Gastrocnemius medialis (tissue), 4 donors: ENCODE data around the gene PARD6G. TPM values are rescaled to one million over a fixed set of nuclear protein-coding genes. Genes with fewer than 3 reads are reported as not detected.

Source experiments
- ATAC-seq, 2 donors: fragments of 150-250 bp; one replicate each; pipeline ENCODE4 v1.9.1; 2016
- DNase-seq, 2 donors: peaks; one replicate each; pipeline ENCODE4 v3.0.0-alpha.2; 2019
- H3K27ac ChIP-seq, 4 donors: fragments of 200-600 bp; sonication (generic); 1 replicate in 1 of 4; 2 replicates in 3 of 4; pipeline ENCODE4 v1.5.1; 2016 to 2018; ENCODE audit warnings: mild to moderate bottlenecking in 2 of 4, moderate library complexity in 1 of 4
- H3K27me3 ChIP-seq, 3 donors: fragments of 200-600 bp; sonication (generic) in 2 of 3; 1 replicate in 1 of 3; 2 replicates in 2 of 3; pipeline versions ENCODE4 v1.5.1 to v1.6.0; 2016 to 2019; ENCODE audit warnings: mild to moderate bottlenecking in 1 of 3, moderate library complexity in 1 of 3
- H3K36me3 ChIP-seq, 2 donors: fragments of 200-600 bp; sonication (generic) in 1 of 2; one replicate each; pipeline ENCODE4 v1.5.1; 2017 to 2018
- H3K4me1 ChIP-seq, 2 donors: fragments of 200-600 bp; sonication (generic) in 1 of 2; one replicate each; pipeline ENCODE4 v1.5.1; 2016 to 2017; ENCODE audit warnings: mild to moderate bottlenecking in 2 of 2
- H3K4me3 ChIP-seq, 4 donors: fragments of 200-600 bp; sonication (generic) in 3 of 4; 1 replicate in 1 of 4; 2 replicates in 3 of 4; pipeline ENCODE4 v1.5.1; 2016 to 2019; ENCODE audit warnings: mild to moderate bottlenecking in 2 of 4
- H3K9me3 ChIP-seq, 3 donors: fragments of 200-600 bp; sonication (generic) in 2 of 3; 1 replicate in 1 of 3; 2 replicates in 2 of 3; pipeline ENCODE4 v1.5.1; 2016 to 2019
- POLR2A ChIP-seq, 2 donors: fragments of 450-650 bp; IDR thresholded peaks; one replicate each; pipeline ENCODE4 v1.6.1; 2017; ENCODE audit warnings: antibody characterized with exemption in 2 of 2, mild to moderate bottlenecking in 2 of 2, moderate library complexity in 2 of 2
- in situ Hi-C, 4 donors: fragments of 200-750 bp; cut with MboI; loops; one replicate each; pipeline versions ENCODE4 v1.15.0 to v1.8.0; 2017; ENCODE audit warnings: low sequenced_read_pairs in 4 of 4
- intact Hi-C: fragments of 100-400 bp; cut with DNase I; formaldehyde crosslinking; loops from one replicate; pipeline ENCODE4 v1.15.1; 2023; ENCODE audit warnings: low total_unique reads
- total RNA-seq, 4 donors: library from RNA; depleted of rRNA; stranded (reverse); fragments of >200 nt; gene quantifications; one replicate each; pipeline versions ENCODE4 v1.1.0 to v1.2.3, GENCODE V29; 2016
- TF ChIP-seq, protein P1 (sequence below), 5 experiments: fragments of 450-650 bp in 3 of 5; fragments of 200-600 bp in 2 of 5; sonication (generic) in 2 of 5; IDR thresholded peaks in 4 of 5; conservative IDR thresholded peaks in 1 of 5; 1 replicate in 4 of 5; 2 replicates in 1 of 5; pipeline ENCODE4 v1.5.1; 2016 to 2019; ENCODE audit warnings: antibody characterized with exemption in 5 of 5, mild to moderate bottlenecking in 3 of 5, moderate library complexity in 3 of 5

Gene PARD6G
- total RNA-seq, 4 donors from 2014 or later: 0.39 to 9.2 (median 0.48) TPM

DNA sequence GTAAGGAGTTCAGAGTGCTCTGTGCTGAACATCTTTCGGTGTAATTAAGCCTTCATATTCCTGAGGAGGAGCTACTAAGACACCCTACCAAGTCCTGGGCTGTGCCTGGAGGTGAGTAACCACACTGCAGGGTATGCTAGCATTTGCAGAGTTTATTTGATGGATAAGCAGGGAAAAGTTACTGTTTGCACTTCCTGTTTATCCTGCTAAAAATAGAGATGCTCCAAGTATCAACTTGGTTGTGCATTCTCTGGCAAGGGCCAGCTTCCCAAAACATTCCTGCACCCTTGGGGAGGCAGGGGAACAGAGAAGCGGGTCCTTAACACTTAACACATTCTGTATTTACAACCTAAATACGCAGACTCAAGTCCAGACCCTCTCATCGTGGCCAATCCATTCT lies 49.8 kb downstream of the PARD6G start:
- ATAC-seq: no peak

DNA sequence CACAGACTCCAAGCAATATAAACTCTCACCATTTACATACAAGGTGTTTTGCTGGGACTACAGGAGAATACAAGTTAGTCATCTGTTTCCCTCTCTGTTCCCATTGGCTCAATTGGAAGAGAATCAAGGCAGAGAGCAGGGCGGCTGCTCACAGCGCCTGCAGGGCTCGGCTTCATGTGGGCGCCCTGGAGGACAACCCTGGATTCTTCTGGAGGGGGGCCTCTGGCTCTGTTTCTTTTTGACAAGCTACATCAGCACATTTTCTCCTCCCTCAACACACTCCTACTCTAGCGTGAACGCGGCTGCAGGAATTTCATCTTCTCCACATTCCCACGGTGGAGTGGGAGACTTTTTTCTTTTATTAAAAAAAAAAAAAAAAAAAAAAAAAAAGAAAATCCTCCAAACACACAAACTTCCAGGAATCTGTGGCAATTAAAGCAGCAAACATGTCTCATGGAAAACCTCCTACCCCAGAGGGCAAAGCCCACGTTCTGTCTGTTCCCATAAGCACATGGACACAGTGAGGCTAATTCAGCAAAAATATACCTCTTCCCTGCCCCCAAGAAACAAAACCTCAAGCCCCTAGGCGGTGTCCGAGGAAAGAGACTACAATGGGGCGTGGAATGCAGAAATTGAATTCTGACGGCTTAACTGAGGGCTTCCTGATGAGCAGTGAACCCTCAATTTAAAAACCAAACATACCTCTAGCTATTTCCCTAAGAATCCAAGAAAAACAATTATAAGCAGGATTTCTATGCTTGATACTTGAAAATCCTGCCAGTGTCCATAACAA lies 50.6 kb downstream of the PARD6G start:
- TF ChIP-seq, protein P1, sequence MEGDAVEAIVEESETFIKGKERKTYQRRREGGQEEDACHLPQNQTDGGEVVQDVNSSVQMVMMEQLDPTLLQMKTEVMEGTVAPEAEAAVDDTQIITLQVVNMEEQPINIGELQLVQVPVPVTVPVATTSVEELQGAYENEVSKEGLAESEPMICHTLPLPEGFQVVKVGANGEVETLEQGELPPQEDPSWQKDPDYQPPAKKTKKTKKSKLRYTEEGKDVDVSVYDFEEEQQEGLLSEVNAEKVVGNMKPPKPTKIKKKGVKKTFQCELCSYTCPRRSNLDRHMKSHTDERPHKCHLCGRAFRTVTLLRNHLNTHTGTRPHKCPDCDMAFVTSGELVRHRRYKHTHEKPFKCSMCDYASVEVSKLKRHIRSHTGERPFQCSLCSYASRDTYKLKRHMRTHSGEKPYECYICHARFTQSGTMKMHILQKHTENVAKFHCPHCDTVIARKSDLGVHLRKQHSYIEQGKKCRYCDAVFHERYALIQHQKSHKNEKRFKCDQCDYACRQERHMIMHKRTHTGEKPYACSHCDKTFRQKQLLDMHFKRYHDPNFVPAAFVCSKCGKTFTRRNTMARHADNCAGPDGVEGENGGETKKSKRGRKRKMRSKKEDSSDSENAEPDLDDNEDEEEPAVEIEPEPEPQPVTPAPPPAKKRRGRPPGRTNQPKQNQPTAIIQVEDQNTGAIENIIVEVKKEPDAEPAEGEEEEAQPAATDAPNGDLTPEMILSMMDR (IDR thresholded peaks at IDR 0.05 in 4 of 5, conservative IDR thresholded peaks at IDR 0.05 in 1 of 5): no peak
- TF ChIP-seq POLR2A (IDR thresholded peaks at IDR 0.05): no peak
- H3K9me3 ChIP-seq: no peaks in the 10 kb centered on the region
- DNase-seq: no peak
- H3K36me3 ChIP-seq: no peaks in the 10 kb centered on the region
- H3K27me3 ChIP-seq: no peaks in the 10 kb centered on the region
- H3K27ac ChIP-seq: no peak overlapping the region
- intact Hi-C loops: no loop called here
- in situ Hi-C loops: no loop called here
- ATAC-seq: no peak
- no peak overlapping the region for H3K4me3 ChIP-seq
- H3K4me1 ChIP-seq: peaks cover 0 to 3% of the 10 kb centered on the region in 2 donors

More for the DNA sequence above, 49.8 kb downstream of the PARD6G start:
- Histone ChIP-seq H3K9me3 (no peaks in the 10 kb centered on the region), H3K36me3 (no peaks in the 10 kb centered on the region), H3K27ac (no peak overlapping the region), H3K4me1 (peaks cover 0 to 3% of the 10 kb centered on the region in 2 donors), H3K27me3 (no peaks in the 10 kb centered on the region), H3K4me3 (no peak overlapping the region)
- in situ Hi-C loops: no loop called here
- intact Hi-C loops: no loop called here
- TF ChIP-seq POLR2A (IDR thresholded peaks at IDR 0.05): no peak
- TF ChIP-seq, protein P1 (IDR thresholded peaks at IDR 0.05 in 4 of 5, conservative IDR thresholded peaks at IDR 0.05 in 1 of 5): no peak
- DNase-seq: no peak

DNA sequence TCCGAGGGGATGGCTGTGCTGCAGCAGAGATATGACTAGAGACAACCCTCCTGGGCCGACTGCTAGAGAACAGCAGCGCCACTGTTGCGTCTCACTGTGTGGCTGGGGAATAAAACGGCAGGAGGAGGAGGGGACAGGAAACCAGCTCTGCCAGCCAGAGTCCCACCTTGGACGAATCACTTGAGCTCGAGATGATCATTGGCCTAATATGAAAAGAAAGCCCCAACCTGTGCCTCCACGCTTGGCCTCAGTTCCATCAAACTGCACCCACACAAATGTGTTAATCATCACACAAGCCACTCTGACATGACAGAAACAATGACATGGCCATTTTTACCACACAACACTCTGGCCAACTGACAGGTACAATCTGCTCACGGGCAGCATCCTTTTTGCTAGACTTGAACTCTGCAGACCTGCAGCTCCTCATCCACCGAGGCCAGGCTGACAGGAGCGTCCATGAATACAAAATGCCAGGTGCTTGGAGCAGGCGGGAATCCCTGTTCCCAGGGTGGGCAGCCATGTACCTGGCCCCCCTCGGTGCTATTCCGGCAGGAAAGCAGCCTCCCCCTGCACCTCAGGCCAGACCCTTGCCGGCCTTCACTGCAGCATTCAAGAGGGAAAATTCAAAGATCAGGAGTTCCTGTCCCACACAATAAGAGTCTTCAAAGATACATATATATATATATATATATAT lies 52.3 kb downstream of the PARD6G start:
- TF ChIP-seq, protein P1 (IDR thresholded peaks at IDR 0.05 in 4 of 5, conservative IDR thresholded peaks at IDR 0.05 in 1 of 5): no peak
- no peak for TF ChIP-seq POLR2A (IDR thresholded peaks at IDR 0.05)
- Histone ChIP-seq H3K4me3 (no peak overlapping the region), H3K36me3 (no peaks in the 10 kb centered on the region), H3K27ac (no peak overlapping the region), H3K9me3 (no peaks in the 10 kb centered on the region), H3K27me3 (no peaks in the 10 kb centered on the region), H3K4me1 (peaks cover 0 to 3% of the 10 kb centered on the region in 2 donors)
- ATAC-seq (no peak), DNase-seq (no peak)
- in situ Hi-C loops: no loop called here
- intact Hi-C loops: no loop called here

DNA sequence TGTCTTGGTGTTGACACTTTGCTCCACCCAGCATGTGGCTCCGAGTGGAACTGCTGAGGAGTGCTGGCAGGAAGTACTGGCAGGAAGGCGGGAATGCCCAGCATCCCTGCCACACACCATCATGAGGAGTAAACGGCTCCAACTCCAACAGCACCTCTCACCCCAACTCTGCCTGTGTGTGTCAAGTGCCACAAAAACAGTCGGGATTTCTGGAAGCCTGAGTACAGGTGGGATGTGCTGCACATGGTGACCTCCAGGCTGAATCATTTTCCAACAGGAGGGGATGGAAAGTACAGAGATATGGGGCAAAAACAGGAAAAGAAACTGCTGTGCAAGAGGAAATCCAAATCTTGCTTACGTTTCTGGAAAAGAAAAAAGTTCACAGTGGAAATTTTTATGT lies 53.6 kb downstream of the PARD6G start:
- Histone ChIP-seq H3K4me1 (peaks cover 0 to 3% of the 10 kb centered on the region in 2 donors), H3K27me3 (no peaks in the 10 kb centered on the region), H3K4me3 (no peak overlapping the region), H3K36me3 (no peaks in the 10 kb centered on the region), H3K9me3 (no peaks in the 10 kb centered on the region), H3K27ac (no peak overlapping the region)
- no peak for ATAC-seq
- intact Hi-C loops (no loop called here), in situ Hi-C loops (no loop called here)
- no peak for DNase-seq
- no peak for TF ChIP-seq POLR2A (IDR thresholded peaks at IDR 0.05)
- TF ChIP-seq, protein P1 (IDR thresholded peaks at IDR 0.05 in 4 of 5, conservative IDR thresholded peaks at IDR 0.05 in 1 of 5): no peak
